Germinal center (tissue), 1 donor: Measurements from ENCODE around the gene RPS2.

Experiments used
- DNase-seq: peaks from one replicate; pipeline ENCODE4 v3.0.0; 2012; ENCODE audit warnings: mixed read lengths, low spot score

Gene RPS2

GRCh38 chr16:1981398-1981836, 16.8 kb upstream of the RPS2 start, which contains the start of gene NOXO1:
Gene NOXO1 (minus strand): TSS chr16:1981469. CDS start chr16:1981179, 290 bp downstream.
- DNase-seq: no peak

- DNase-seq: no peak
Observed at GRCh38 chr16:1980770-1981087, 16.1 kb upstream of the RPS2 start.

- DNase-seq: no peak
Observed at GRCh38 chr16:1980030-1980769, 15.6 kb upstream of the RPS2 start.

GRCh38 chr16:1979271-1980029, 14.8 kb upstream of the RPS2 start:
- no peak for DNase-seq

- no peak for DNase-seq
Observed at GRCh38 chr16:1978476-1979120, 14.0 kb upstream of the RPS2 start.

GRCh38 chr16:1977875-1978268, 13.2 kb upstream of the RPS2 start:
- no peak for DNase-seq

GRCh38 chr16:1976951-1977874, 12.6 kb upstream of the RPS2 start:
- DNase-seq: no peak

- DNase-seq: no peak
Observed at GRCh38 chr16:1976216-1976520, 11.5 kb upstream of the RPS2 start.

GRCh38 chr16:1975432-1976215, 11.0 kb upstream of the RPS2 start:
- no peak for DNase-seq

- no peak for DNase-seq
Observed at GRCh38 chr16:1974157-1975070, 9.8 kb upstream of the RPS2 start.

GRCh38 chr16:1973461-1974156, 9.0 kb upstream of the RPS2 start:
- DNase-seq: no peak

GRCh38 chr16:1972490-1972877, 7.9 kb upstream of the RPS2 start:
- DNase-seq: no peak

GRCh38 chr16:1971796-1972489, 7.3 kb upstream of the RPS2 start, which contains the start of gene TBL3:
Gene TBL3 (plus strand): TSS chr16:1972053. CDS start chr16:1972165, 112 bp downstream.
- peak; percentile 93 for DNase-seq

GRCh38 chr16:1968146-1968953, 3.7 kb upstream of the RPS2 start:
- no peak for DNase-seq

- DNase-seq: no peak
Observed at GRCh38 chr16:1966460-1966859, 1.8 kb upstream of the RPS2 start, which contains the start of gene RNF151. Gene RNF151 (plus strand): TSS chr16:1966856. CDS start chr16:1966882, 26 bp downstream.

GRCh38 chr16:1965396-1966001, 873 bp upstream of the RPS2 start:
- no peak for DNase-seq

GRCh38 chr16:1963806-1964505, 670 bp downstream of the RPS2 start:
- no peak for DNase-seq
